Measurements from ENCODE around the gene MT3.

- TF ChIP-seq GLIS3 (CRISPR knock-in tag; IDR thresholded peaks at IDR 0.05) (no peak), ARNTL (CRISPR knock-in tag; IDR thresholded peaks at IDR 0.05; ENCODE audit: borderline replicate concordance, low read depth) (no peak), ZNF8 (CRISPR knock-in tag; IDR thresholded peaks at IDR 0.05) (no peak), TSHZ2 (CRISPR knock-in tag; IDR thresholded peaks at IDR 0.05) (no peak), ZFP30 (CRISPR knock-in tag; IDR thresholded peaks at IDR 0.05) (no peak), ZNF565 (CRISPR knock-in tag; conservative IDR thresholded peaks at IDR 0.05; ENCODE audit: low read depth) (no peak), PATZ1 (CRISPR knock-in tag; IDR thresholded peaks at IDR 0.05; ENCODE audit: borderline replicate concordance) (no peak), TOX (CRISPR knock-in tag; IDR thresholded peaks at IDR 0.05; ENCODE audit: borderline replicate concordance) (no peak)
These were observed 20.2 kb downstream of the MT3 start for GRCh38 chr16:56609463-56609921.

Data from SK-N-SH treated with all-trans-retinoic acid at 6 μM for 48 hours (cell line).